Neural cell (in vitro differentiated cells): ENCODE measurements around the gene PARD3B. TPM values are rescaled to one million over a fixed set of nuclear protein-coding genes. Genes with fewer than 3 reads are reported as not detected.

Experiments used
- H2AFZ ChIP-seq: fragments of 200-600, 300-800 bp; sonication (generic), shearing (Covaris generic); 2 replicates; pipeline ENCODE4 v1.6.0; 2014; ENCODE audit warnings: low read depth, mild to moderate bottlenecking, antibody characterized with exemption, low read length, moderate library complexity
- H3F3A ChIP-seq: fragments of 200-600 bp; shearing (Covaris generic); 2 replicates; pipeline ENCODE4 v1.6.1; 2016; ENCODE audit warnings: mild to moderate bottlenecking, moderate library complexity, mixed read lengths, antibody characterized with exemption, low read length; ENCODE audit not compliant: insufficient read depth, poor library complexity, severe bottlenecking
- H3K27ac ChIP-seq: fragments of 200-600, 300-800 bp; sonication (generic), shearing (Covaris generic); 2 replicates; pipeline ENCODE4 v1.5.1; 2014; ENCODE audit warnings: mild to moderate bottlenecking, low read length, moderate library complexity
- H3K27me3 ChIP-seq: fragments of 300-800, 200-600 bp; sonication (generic), shearing (Covaris generic); 2 replicates; pipeline ENCODE4 v1.6.0; 2014; ENCODE audit warnings: mild to moderate bottlenecking, low read depth, low read length, moderate library complexity; ENCODE audit not compliant: insufficient read depth
- H3K36me3 ChIP-seq: fragments of 300-800, 200-600 bp; sonication (generic), shearing (Covaris generic); 2 replicates; pipeline ENCODE4 v1.5.1; 2014; ENCODE audit warnings: mild to moderate bottlenecking, antibody characterized with exemption, low read length, moderate library complexity; ENCODE audit not compliant: insufficient read depth
- H3K4me2 ChIP-seq: fragments of 300-800, 200-600 bp; sonication (generic), shearing (Covaris generic); 2 replicates; pipeline ENCODE4 v1.6.0; 2014; ENCODE audit warnings: mild to moderate bottlenecking, low read length
- H3K4me3 ChIP-seq: fragments of 300-800, 200-600 bp; sonication (generic), shearing (Covaris generic); 2 replicates; pipeline ENCODE4 v1.5.1; 2014; ENCODE audit warnings: mild to moderate bottlenecking, low read length, moderate library complexity
- H3K79me2 ChIP-seq: fragments of 200-600 bp; shearing (Covaris generic); replicated peaks from 2 replicates; pipeline ENCODE4 v1.6.0; 2014; ENCODE audit warnings: mild to moderate bottlenecking, low read length, moderate library complexity; ENCODE audit not compliant: insufficient read depth
- H3K9ac ChIP-seq: fragments of 300-800, 200-600 bp; sonication (generic), shearing (Covaris generic); 2 replicates; pipeline ENCODE4 v1.6.1; 2016; ENCODE audit warnings: mild to moderate bottlenecking, low read length, mixed read lengths
- H3K9me2 ChIP-seq: fragments of 200-600 bp; shearing (Covaris generic); 2 replicates; pipeline ENCODE4 v1.6.1; 2016; ENCODE audit warnings: mild to moderate bottlenecking, low read length, mixed read lengths; ENCODE audit not compliant: insufficient read depth
- H3K9me3 ChIP-seq: fragments of 200-600, 300-800 bp; sonication (generic), shearing (Covaris generic); 2 replicates; pipeline ENCODE4 v1.6.1; 2016; ENCODE audit warnings: mild to moderate bottlenecking, mixed run types, low read length, moderate library complexity, mixed read lengths
- H4K20me1 ChIP-seq: fragments of 200-600 bp; shearing (Covaris generic); 2 replicates; pipeline ENCODE4 v1.6.1; 2016; ENCODE audit warnings: mild to moderate bottlenecking, mixed run types; ENCODE audit not compliant: insufficient read depth
- CTCF ChIP-seq: fragments of 450-650 bp; IDR thresholded peaks from 2 replicates; pipeline ENCODE4 v1.5.1; 2014; ENCODE audit warnings: antibody characterized with exemption, mild to moderate bottlenecking, moderate library complexity; ENCODE audit not compliant: poor library complexity, severe bottlenecking
- EP300 ChIP-seq: fragments of 450-650 bp; conservative IDR thresholded peaks from 2 replicates; pipeline ENCODE4 v1.6.1; 2014; ENCODE audit warnings: antibody characterized with exemption, mild to moderate bottlenecking, moderate library complexity; ENCODE audit not compliant: poor library complexity, severe bottlenecking
- EZH2 ChIP-seq: fragments of 200-600, 300-800 bp; shearing (Covaris generic), sonication (generic); IDR thresholded peaks from 2 replicates; pipeline ENCODE4 v1.6.1; 2014; ENCODE audit warnings: antibody characterized with exemption, low read length, borderline replicate concordance, mild to moderate bottlenecking; ENCODE audit not compliant: insufficient read depth, poor library complexity, severe bottlenecking
- MXI1 ChIP-seq: fragments of 450-650 bp; conservative IDR thresholded peaks from 2 replicates; pipeline ENCODE4 v1.6.1; 2014; ENCODE audit warnings: antibody characterized with exemption, mild to moderate bottlenecking; ENCODE audit not compliant: poor library complexity, severe bottlenecking
- POLR2AphosphoS5 ChIP-seq: IDR thresholded peaks from 2 replicates; pipeline ENCODE4 v1.6.1; 2012
- RAD21 ChIP-seq: fragments of 450-650 bp; conservative IDR thresholded peaks from 2 replicates; pipeline ENCODE4 v1.6.1; 2014; ENCODE audit warnings: antibody characterized with exemption, mild to moderate bottlenecking, moderate library complexity
- REST ChIP-seq: IDR thresholded peaks from 2 replicates; pipeline ENCODE4 v1.6.1; 2012; ENCODE audit warnings: borderline replicate concordance
- SMC3 ChIP-seq: fragments of 450-650 bp; conservative IDR thresholded peaks from 2 replicates; pipeline ENCODE4 v1.6.1; 2014; ENCODE audit warnings: antibody characterized with exemption, mild to moderate bottlenecking, moderate library complexity; ENCODE audit not compliant: poor library complexity
- TAF1 ChIP-seq: IDR thresholded peaks from 2 replicates; pipeline ENCODE4 v1.6.1; 2012; ENCODE audit warnings: low read depth
- polyA plus RNA-seq: library from polyadenylated mRNA; depleted of rRNA; stranded (reverse); fragments of >200 nt; gene quantifications from 2 replicates; pipeline ENCODE4 v1.2.3, GENCODE V29; 2014

Gene PARD3B
- polyA plus RNA-seq, 1 donor from 2014 or later: 0.54 TPM

DNA sequence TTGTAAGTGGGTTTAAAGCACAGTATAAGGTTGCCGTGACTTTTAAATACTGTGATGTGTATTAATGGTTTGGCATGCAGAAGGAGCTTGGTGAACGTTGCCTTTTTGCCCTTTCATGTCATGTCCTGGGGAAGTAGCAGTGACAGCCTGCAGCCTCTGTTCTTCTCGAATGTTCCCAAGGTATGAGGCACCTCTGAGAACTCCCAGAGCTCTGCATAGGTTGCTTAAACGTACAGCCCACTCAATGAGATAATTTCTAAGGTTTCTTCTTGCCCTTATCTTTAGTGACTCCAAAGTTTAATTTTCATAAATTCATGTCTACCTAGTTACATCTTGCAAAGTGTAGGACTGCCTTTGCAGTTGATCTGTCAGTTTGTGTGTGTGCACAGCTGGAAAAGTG lies 36.7 kb downstream of the PARD3B start:
- no peaks in the 10 kb centered on the region for H3F3A ChIP-seq
- H2AFZ ChIP-seq: no peak overlapping the region
- no peaks in the 10 kb centered on the region for H3K27me3 ChIP-seq
- no peak overlapping the region for H3K4me2 ChIP-seq
- no peak overlapping the region for H3K9ac ChIP-seq
- no peaks in the 10 kb centered on the region for H3K79me2 ChIP-seq
- no peaks in the 10 kb centered on the region for H3K9me2 ChIP-seq
- no peaks in the 10 kb centered on the region for H3K36me3 ChIP-seq
- TF ChIP-seq MXI1: no peak
- no peak for TF ChIP-seq RAD21
- TF ChIP-seq TAF1: no peak
- H3K27ac ChIP-seq: no peak overlapping the region
- H4K20me1 ChIP-seq: no peaks in the 10 kb centered on the region
- no peak overlapping the region for H3K4me3 ChIP-seq
- H3K9me3 ChIP-seq: no peaks in the 10 kb centered on the region

DNA sequence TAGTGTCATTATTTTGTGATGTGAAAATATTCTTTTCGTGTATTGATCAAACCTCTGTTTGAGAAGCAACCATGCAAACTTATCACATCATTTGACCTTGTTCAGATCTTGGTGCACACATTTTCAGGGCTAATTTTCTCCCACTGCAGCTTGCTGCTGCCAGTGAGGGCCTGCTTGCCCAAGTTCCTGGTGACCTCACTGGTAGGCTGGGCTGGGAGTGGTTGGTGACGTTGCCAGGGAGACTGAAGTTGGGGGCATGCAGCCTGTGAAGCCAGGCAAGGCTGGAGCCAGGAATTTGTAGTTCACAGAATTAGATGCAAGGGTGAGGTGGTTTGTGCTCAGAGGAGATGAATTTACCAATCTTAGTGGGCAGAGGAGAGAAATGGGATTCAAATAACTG lies 38.5 kb downstream of the PARD3B start:
- H3K27ac ChIP-seq: no peak overlapping the region
- no peaks in the 10 kb centered on the region for H4K20me1 ChIP-seq
- H3K9me3 ChIP-seq: no peaks in the 10 kb centered on the region
- H3K9me2 ChIP-seq: no peaks in the 10 kb centered on the region
- TF ChIP-seq TAF1 (no peak), EZH2 (no peak), EP300 (no peak), MXI1 (no peak), RAD21 (no peak), REST (no peak), CTCF (no peak), POLR2AphosphoS5 (no peak), SMC3 (no peak)
- no peak overlapping the region for H3K4me2 ChIP-seq
- H2AFZ ChIP-seq: no peak overlapping the region
- H3K79me2 ChIP-seq: no peaks in the 10 kb centered on the region
- H3K36me3 ChIP-seq: no peaks in the 10 kb centered on the region
- no peaks in the 10 kb centered on the region for H3K27me3 ChIP-seq
- no peak overlapping the region for H3K9ac ChIP-seq
- H3F3A ChIP-seq: no peaks in the 10 kb centered on the region
- no peak overlapping the region for H3K4me3 ChIP-seq

- Histone ChIP-seq H3K36me3 (no peaks in the 10 kb centered on the region), H2AFZ (no peak overlapping the region), H3K9ac (no peak overlapping the region), H3F3A (no peaks in the 10 kb centered on the region), H3K9me3 (peaks cover 7% of the 10 kb centered on the region), H3K9me2 (no peaks in the 10 kb centered on the region), H3K79me2 (no peaks in the 10 kb centered on the region), H3K4me3 (no peak overlapping the region), H3K27ac (no peak overlapping the region), H4K20me1 (no peaks in the 10 kb centered on the region), H3K27me3 (no peaks in the 10 kb centered on the region), H3K4me2 (no peak overlapping the region)
- TF ChIP-seq CTCF (no peak), MXI1 (no peak), EP300 (no peak), TAF1 (no peak), RAD21 (no peak), SMC3 (no peak), REST (no peak), EZH2 (no peak), POLR2AphosphoS5 (no peak)
Observed at GRCh38 chr2:204585930-204586329, 40.7 kb downstream of the PARD3B start.
